T-helper 1 cell treated with Interleukin-12 subunit alpha and Interleukin-12 subunit beta and Interleukin-4 antibody, amounts not matched to agents 30 μg/mL and 1 μg/mL, for 36 hours (primary cell): ENCODE data around the gene CHRND.

Source experiments
- H3K27ac Mint-ChIP-seq: one replicate; pipeline ENCODE4 v1.8.0; 2021; ENCODE audit warnings: mild to moderate bottlenecking, mixed read lengths
- H3K27me3 Mint-ChIP-seq: one replicate; pipeline ENCODE4 v1.8.0; 2021; ENCODE audit warnings: low read depth, mixed read lengths
- H3K36me3 Mint-ChIP-seq: one replicate; pipeline ENCODE4 v1.8.0; 2021; ENCODE audit warnings: low read depth, mixed read lengths
- H3K4me1 Mint-ChIP-seq: one replicate; pipeline ENCODE4 v1.8.0; 2021; ENCODE audit warnings: low read depth, mixed read lengths
- H3K4me3 Mint-ChIP-seq: one replicate; pipeline ENCODE4 v1.8.0; 2021; ENCODE audit warnings: mild to moderate bottlenecking, moderate library complexity, mixed read lengths
- H3K9me3 Mint-ChIP-seq: one replicate; pipeline ENCODE4 v1.8.0; 2021; ENCODE audit warnings: mixed read lengths

CHRND gene

DNA sequence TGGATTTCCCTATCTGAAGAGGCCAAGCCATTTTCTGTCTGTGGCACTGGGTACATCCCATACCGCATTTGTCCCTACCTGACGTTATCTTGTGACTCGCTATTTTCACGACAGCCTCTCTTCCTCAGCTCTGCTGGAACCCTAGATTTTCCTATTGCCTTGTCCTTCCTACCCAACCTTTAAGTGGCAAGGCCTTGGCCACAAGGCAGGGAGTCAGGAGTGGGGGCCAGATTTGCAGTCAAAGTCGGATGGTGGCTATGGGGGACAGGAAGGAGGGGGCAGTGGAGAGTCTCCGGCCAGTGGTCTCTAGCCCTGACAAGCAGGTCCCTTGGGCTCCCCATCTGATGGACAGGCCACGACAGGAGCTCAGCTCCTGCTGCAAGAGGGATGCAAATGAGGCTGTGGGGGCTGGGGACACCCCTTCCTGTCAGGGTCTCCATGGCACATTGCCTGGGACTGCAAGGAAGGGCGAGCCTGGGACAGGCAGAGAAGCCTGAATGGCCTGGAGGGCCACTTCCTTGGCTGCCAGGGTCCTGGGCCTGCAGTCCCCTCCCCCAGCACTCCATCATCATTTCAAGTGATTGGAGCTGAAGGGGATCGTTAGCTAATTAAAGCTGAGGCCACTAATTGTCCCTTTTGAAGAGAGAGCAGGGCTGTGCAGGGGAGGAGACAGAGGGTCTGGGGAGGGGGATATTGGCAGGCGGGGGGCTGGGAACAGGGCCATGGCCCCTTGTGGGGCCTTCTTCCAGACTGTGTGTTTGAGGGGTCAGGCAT is 32.1 kb upstream of the CHRND start:
- H3K27me3 Mint-ChIP-seq, result peaks cover 20% of the 10 kb centered on the region
- H3K9me3 Mint-ChIP-seq, result no peaks in the 10 kb centered on the region
- peaks cover 1% of the 10 kb centered on the region for H3K36me3 Mint-ChIP-seq
- no peaks in the 10 kb centered on the region for H3K4me1 Mint-ChIP-seq
- H3K4me3 Mint-ChIP-seq, result no peak overlapping the region
- no peak overlapping the region for H3K27ac Mint-ChIP-seq

DNA sequence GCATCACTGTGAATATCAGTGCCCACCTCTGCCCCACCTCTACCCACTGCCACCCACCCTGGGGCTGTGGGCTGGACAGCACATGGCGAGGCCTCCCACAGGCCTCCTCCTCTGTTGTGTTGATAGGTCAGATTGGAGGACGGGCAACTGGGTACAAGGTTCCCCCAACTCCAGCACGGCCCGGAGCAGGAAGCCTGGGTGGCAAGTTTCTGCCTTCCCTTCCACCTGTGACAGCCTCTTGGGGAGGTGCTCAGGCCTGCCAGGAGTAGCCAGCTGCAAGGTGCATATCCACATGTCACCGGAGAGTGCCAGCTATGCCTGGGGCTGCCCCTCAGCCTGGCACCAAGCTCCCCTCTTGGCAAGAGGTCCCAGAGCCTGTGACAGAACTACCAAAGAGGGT is 31.4 kb upstream of the CHRND start:
- no peaks in the 10 kb centered on the region for H3K9me3 Mint-ChIP-seq
- peaks cover under 1% of the 10 kb centered on the region for H3K36me3 Mint-ChIP-seq
- H3K4me1 Mint-ChIP-seq, result no peaks in the 10 kb centered on the region
- H3K27ac Mint-ChIP-seq, result no peak overlapping the region
- H3K27me3 Mint-ChIP-seq, result peaks cover 14% of the 10 kb centered on the region
- H3K4me3 Mint-ChIP-seq, result no peak overlapping the region

DNA sequence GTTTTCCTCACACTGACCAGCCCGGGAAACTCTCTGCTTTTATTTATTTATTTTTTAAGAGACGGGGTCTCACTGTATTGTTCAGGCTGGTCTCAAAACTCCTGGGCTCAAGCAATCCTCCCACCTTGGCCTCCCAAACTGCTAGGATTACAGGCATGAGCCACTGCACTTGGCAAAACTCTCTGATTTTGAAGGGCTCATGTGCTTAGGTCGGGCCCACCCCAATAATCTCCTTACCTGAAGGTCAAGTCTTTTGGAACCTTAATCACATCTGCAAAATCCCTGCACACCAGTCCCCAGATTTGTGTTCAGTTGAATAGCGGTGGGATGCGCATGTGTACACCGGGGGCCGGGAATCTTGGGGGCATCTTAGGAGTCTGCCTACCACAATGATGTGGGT is 30.7 kb upstream of the CHRND start:
- Mint-ChIP-seq H3K9me3 (no peaks in the 10 kb centered on the region), H3K36me3 (no peaks in the 10 kb centered on the region), H3K27me3 (peaks cover 9% of the 10 kb centered on the region), H3K4me1 (no peaks in the 10 kb centered on the region), H3K4me3 (no peak overlapping the region), H3K27ac (no peak overlapping the region)

GRCh38 chr2:232496501-232497270 is 29.3 kb upstream of the CHRND start:
- no peaks in the 10 kb centered on the region for H3K4me1 Mint-ChIP-seq
- peaks cover 4% of the 10 kb centered on the region for H3K27me3 Mint-ChIP-seq
- H3K4me3 Mint-ChIP-seq, result no peak overlapping the region
- no peak overlapping the region for H3K27ac Mint-ChIP-seq
- no peaks in the 10 kb centered on the region for H3K9me3 Mint-ChIP-seq
- no peaks in the 10 kb centered on the region for H3K36me3 Mint-ChIP-seq

DNA sequence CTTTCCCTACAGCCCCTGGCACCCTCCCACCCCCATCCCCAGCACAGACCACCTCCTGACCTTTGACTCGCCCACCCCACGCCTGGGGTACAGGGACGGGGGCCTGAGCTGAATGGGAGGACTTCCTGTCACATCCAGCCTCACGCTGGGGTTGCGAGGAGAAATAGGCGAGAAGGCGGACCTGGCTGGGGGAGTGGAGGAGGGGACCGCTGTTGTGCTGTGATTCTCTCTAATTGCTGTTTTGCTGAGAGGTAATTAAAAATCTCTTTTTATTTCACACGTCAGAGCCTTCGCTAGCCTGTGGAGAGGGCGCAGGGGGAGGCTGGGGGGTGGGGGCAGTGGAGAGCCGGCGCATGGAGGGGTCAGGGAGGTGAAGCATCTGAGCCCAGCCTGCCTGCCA is 28.6 kb upstream of the CHRND start:
- no peaks in the 10 kb centered on the region for H3K4me1 Mint-ChIP-seq
- H3K4me3 Mint-ChIP-seq, result no peak overlapping the region
- peaks cover 5% of the 10 kb centered on the region for H3K27me3 Mint-ChIP-seq
- H3K36me3 Mint-ChIP-seq, result no peaks in the 10 kb centered on the region
- H3K9me3 Mint-ChIP-seq, result no peaks in the 10 kb centered on the region
- H3K27ac Mint-ChIP-seq, result no peak overlapping the region

- H3K36me3 Mint-ChIP-seq, result no peaks in the 10 kb centered on the region
- no peak overlapping the region for H3K27ac Mint-ChIP-seq
- no peaks in the 10 kb centered on the region for H3K9me3 Mint-ChIP-seq
- H3K27me3 Mint-ChIP-seq, result peaks cover 10% of the 10 kb centered on the region
- no peak overlapping the region for H3K4me3 Mint-ChIP-seq
- H3K4me1 Mint-ChIP-seq, result peaks cover 2% of the 10 kb centered on the region
Measured at GRCh38 chr2:232498452-232498851, 27.5 kb upstream of the CHRND start.

DNA sequence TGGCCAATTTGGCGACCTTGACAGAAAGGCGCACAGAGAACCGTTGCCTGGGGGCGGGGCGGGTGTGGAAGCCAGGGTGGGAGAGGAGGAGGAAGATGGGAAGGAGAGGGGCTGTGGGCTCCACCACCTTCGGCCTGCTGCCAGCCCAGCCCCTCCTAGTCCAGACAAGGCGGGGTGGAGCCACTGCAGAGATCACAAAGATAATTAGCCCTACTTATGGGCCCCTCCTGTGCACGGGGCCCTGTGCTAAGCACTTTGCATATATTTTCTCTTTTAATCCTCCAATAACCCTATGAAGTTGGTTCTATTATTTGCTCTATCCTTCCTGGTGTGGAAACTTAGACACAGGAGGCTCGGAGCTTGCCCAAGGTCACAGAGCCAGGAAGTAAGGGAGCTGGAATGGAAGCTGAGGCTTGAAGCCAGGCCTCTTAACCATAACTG is 24.6 kb upstream of the CHRND start:
- no peaks in the 10 kb centered on the region for H3K36me3 Mint-ChIP-seq
- H3K27me3 Mint-ChIP-seq, result peaks cover 32% of the 10 kb centered on the region
- H3K27ac Mint-ChIP-seq, result no peak overlapping the region
- H3K4me1 Mint-ChIP-seq, result peaks cover 4% of the 10 kb centered on the region
- H3K9me3 Mint-ChIP-seq, result no peaks in the 10 kb centered on the region
- no peak overlapping the region for H3K4me3 Mint-ChIP-seq

DNA sequence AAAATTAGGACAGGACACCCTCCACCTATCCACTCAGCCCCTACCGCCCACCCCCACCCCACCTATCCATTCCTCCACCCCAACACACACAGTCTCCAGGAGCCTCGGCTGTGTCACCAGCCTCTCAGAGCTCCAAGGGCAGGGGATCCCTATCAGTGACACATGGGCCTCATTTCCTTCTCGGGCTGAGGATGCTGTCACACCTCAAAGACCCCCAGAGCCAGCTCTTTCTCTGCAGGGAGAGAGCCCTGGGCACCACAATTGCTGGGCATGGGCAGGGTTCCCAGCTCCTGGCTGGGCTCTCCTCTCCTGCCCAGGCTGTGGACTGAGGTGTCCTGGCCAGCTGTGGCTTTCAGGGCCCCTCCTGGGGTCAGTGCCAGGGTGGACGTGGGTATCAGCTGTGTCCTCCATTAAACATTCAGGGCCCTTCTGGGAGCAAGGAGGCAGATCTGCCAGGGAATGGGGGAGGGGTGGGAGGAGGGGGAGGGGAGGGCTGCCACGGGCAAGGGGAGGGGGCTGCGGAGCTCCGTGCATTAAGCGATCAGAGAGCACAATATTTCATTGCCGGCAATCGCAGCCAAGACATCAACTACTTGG is 24.1 kb upstream of the CHRND start:
- no peak overlapping the region for H3K27ac Mint-ChIP-seq
- H3K36me3 Mint-ChIP-seq, result no peaks in the 10 kb centered on the region
- H3K4me3 Mint-ChIP-seq, result no peak overlapping the region
- peaks cover 32% of the 10 kb centered on the region for H3K27me3 Mint-ChIP-seq
- H3K4me1 Mint-ChIP-seq, result peaks cover 4% of the 10 kb centered on the region
- H3K9me3 Mint-ChIP-seq, result no peaks in the 10 kb centered on the region

GRCh38 chr2:232502511-232502910 is 23.4 kb upstream of the CHRND start:
- Mint-ChIP-seq H3K4me1 (peaks cover 4% of the 10 kb centered on the region), H3K27ac (no peak overlapping the region), H3K4me3 (peak overlapping the region; percentile 45), H3K9me3 (no peaks in the 10 kb centered on the region), H3K27me3 (peaks cover 32% of the 10 kb centered on the region), H3K36me3 (no peaks in the 10 kb centered on the region)

- Mint-ChIP-seq H3K9me3 (no peaks in the 10 kb centered on the region), H3K27me3 (peaks cover 32% of the 10 kb centered on the region), H3K27ac (no peak overlapping the region), H3K36me3 (no peaks in the 10 kb centered on the region), H3K4me3 (no peak overlapping the region), H3K4me1 (peaks cover 4% of the 10 kb centered on the region)
Measured at GRCh38 chr2:232502911-232503808, 22.8 kb upstream of the CHRND start.

GRCh38 chr2:232503809-232504323 is 22.1 kb upstream of the CHRND start:
- Mint-ChIP-seq H3K36me3 (no peaks in the 10 kb centered on the region), H3K4me3 (no peak overlapping the region), H3K27me3 (peaks cover 32% of the 10 kb centered on the region), H3K4me1 (peaks cover 4% of the 10 kb centered on the region), H3K27ac (no peak overlapping the region), H3K9me3 (no peaks in the 10 kb centered on the region)

DNA sequence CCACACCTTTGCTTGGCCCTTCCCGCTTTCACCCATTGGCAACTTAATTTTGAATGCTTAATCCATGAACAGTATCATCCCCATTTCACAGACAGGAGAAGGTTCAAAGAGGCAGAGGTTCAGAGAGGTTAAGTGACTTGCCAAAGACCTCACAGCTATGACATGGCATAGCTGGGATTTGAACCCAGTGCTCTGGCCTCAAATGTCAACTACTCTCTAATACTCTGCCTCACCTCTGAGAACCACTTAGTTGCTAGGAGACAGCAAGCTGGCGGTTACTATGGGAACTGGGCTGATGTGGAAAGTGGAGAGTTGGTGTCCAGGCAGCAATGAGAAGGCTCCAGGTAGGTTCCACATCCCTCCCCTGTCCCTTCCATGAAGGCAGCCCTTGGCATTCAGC is 21.5 kb upstream of the CHRND start:
- no peaks in the 10 kb centered on the region for H3K36me3 Mint-ChIP-seq
- H3K4me3 Mint-ChIP-seq, result peak overlapping the region; percentile 21
- H3K27me3 Mint-ChIP-seq, result peaks cover 32% of the 10 kb centered on the region

DNA sequence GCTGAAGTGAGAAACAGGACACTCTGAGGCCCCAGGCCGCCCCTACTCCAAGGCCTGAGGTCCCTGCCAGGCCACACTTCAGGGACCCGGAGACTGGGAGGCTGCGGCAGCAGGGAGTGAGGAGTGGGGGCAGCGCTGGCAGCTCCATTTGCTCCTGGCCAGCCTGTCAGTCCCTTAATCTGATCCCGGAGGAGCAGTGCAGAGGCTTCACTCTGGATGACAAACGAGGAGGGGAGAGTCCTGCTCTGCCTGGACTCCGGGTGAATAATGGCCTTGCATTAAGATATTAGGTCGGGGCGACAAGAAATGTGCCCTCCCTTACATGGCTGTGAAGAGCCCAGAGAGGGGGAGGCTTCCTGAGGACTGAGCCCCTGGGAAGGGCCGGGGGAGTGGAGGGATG is 20.1 kb upstream of the CHRND start:
- H3K27me3 Mint-ChIP-seq, result peaks cover 28% of the 10 kb centered on the region
- H3K4me1 Mint-ChIP-seq, result peaks cover 4% of the 10 kb centered on the region
- no peaks in the 10 kb centered on the region for H3K9me3 Mint-ChIP-seq
- H3K4me3 Mint-ChIP-seq, result no peak overlapping the region
- no peaks in the 10 kb centered on the region for H3K36me3 Mint-ChIP-seq
- H3K27ac Mint-ChIP-seq, result no peak overlapping the region

More for the DNA sequence above, 21.5 kb upstream of the CHRND start:
- H3K27ac Mint-ChIP-seq, result no peak overlapping the region
- no peaks in the 10 kb centered on the region for H3K9me3 Mint-ChIP-seq
- peaks cover 4% of the 10 kb centered on the region for H3K4me1 Mint-ChIP-seq

DNA sequence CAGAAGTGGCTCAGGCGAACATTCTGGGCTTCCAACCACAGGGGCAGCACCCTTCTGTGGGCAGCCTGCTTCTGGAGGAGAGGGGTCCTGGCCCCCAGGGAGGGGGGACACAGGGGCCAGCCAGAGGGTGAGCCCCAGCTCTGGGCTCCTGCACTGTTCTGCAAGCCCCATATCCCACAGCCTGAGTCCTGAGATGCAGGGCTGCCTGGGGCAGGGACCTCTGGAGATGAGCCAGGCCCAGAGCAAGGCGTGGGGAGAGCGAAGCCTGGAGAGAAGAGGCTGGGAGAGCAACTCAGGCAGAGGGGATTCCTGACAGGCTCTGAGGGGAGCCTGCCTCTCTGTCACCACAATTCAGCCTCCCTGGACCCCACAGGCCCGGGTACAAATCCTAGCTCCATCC is 19.3 kb upstream of the CHRND start:
- no peak overlapping the region for H3K4me3 Mint-ChIP-seq
- peaks cover 4% of the 10 kb centered on the region for H3K4me1 Mint-ChIP-seq
- H3K9me3 Mint-ChIP-seq, result no peaks in the 10 kb centered on the region
- H3K36me3 Mint-ChIP-seq, result no peaks in the 10 kb centered on the region
- H3K27ac Mint-ChIP-seq, result no peak overlapping the region
- peaks cover 28% of the 10 kb centered on the region for H3K27me3 Mint-ChIP-seq
